ENCODE data around the gene PTPRN2.

PTPRN2 gene

GRCh38 chr7:157843336-157844140 lies 744.1 kb downstream of the PTPRN2 start:
- in situ Hi-C loops (cut with HindIII; ENCODE audit: low sequenced_read_pairs): no loop called here

- in situ Hi-C loops (cut with HindIII; ENCODE audit: low sequenced_read_pairs): no loop called here
These were observed 745.8 kb downstream of the PTPRN2 start for GRCh38 chr7:157841773-157842370.

- in situ Hi-C loops (cut with HindIII; ENCODE audit: low sequenced_read_pairs): no loop called here
These were observed 746.5 kb downstream of the PTPRN2 start for GRCh38 chr7:157840914-157841772.

- in situ Hi-C loops (cut with HindIII; ENCODE audit: low sequenced_read_pairs): no loop called here
These were observed 747.3 kb downstream of the PTPRN2 start for GRCh38 chr7:157840174-157840913.

GRCh38 chr7:157839672-157840167 lies 747.9 kb downstream of the PTPRN2 start:
- in situ Hi-C loops (cut with HindIII; ENCODE audit: low sequenced_read_pairs): no loop called here

- in situ Hi-C loops (cut with HindIII; ENCODE audit: low sequenced_read_pairs): no loop called here
These were observed 748.4 kb downstream of the PTPRN2 start for GRCh38 chr7:157839226-157839625.

GRCh38 chr7:157837561-157837960 lies 750.1 kb downstream of the PTPRN2 start:
- in situ Hi-C loops (cut with HindIII; ENCODE audit: low sequenced_read_pairs): no loop called here

GRCh38 chr7:157837047-157837446 lies 750.6 kb downstream of the PTPRN2 start:
- in situ Hi-C loops (cut with HindIII; ENCODE audit: low sequenced_read_pairs): no loop called here

- in situ Hi-C loops (cut with HindIII; ENCODE audit: low sequenced_read_pairs): no loop called here
These were observed 753.0 kb downstream of the PTPRN2 start for GRCh38 chr7:157834501-157835163.

GRCh38 chr7:157832866-157833607 lies 754.6 kb downstream of the PTPRN2 start:
- in situ Hi-C loops (cut with HindIII; ENCODE audit: low sequenced_read_pairs): no loop called here

- in situ Hi-C loops (cut with HindIII; ENCODE audit: low sequenced_read_pairs): no loop called here
These were observed 755.2 kb downstream of the PTPRN2 start for GRCh38 chr7:157832421-157832820.

GRCh38 chr7:157832006-157832405 lies 755.6 kb downstream of the PTPRN2 start:
- in situ Hi-C loops (cut with HindIII; ENCODE audit: low sequenced_read_pairs): no loop called here

GRCh38 chr7:157831143-157831905 lies 756.3 kb downstream of the PTPRN2 start:
- in situ Hi-C loops (cut with HindIII; ENCODE audit: low sequenced_read_pairs): no loop called here

GRCh38 chr7:157830331-157830730 lies 757.3 kb downstream of the PTPRN2 start:
- in situ Hi-C loops (cut with HindIII; ENCODE audit: low sequenced_read_pairs): no loop called here

- in situ Hi-C loops (cut with HindIII; ENCODE audit: low sequenced_read_pairs): no loop called here
These were observed 758.1 kb downstream of the PTPRN2 start for GRCh38 chr7:157829491-157829890.

- in situ Hi-C loops (cut with HindIII; ENCODE audit: low sequenced_read_pairs): no loop called here
These were observed 758.7 kb downstream of the PTPRN2 start for GRCh38 chr7:157828881-157829280.

- in situ Hi-C loops (cut with HindIII; ENCODE audit: low sequenced_read_pairs): no loop called here
These were observed 759.4 kb downstream of the PTPRN2 start for GRCh38 chr7:157828190-157828589.

GRCh38 chr7:157827863-157828160 lies 759.8 kb downstream of the PTPRN2 start:
- in situ Hi-C loops (cut with HindIII; ENCODE audit: low sequenced_read_pairs): no loop called here
